Smooth muscle cell (in vitro differentiated cells): Measurements from ENCODE around the gene RAC3. TPM values are rescaled to one million over a fixed set of nuclear protein-coding genes. Genes with fewer than 3 reads are reported as not detected.
"Not testable (repeated sequence)": the region's sequence is repeated elsewhere in the genome, so short reads cannot be mapped to it uniquely, and the experiment has no call there.

Source experiments
- DNase-seq: peaks from one replicate; lab custom pipeline; 2025; ENCODE audit not compliant: unreplicated experiment; lab: John Stamatoyannopoulos, UW
- H2AFZ ChIP-seq: fragments of 200-600 bp; sonication (generic); 2 replicates; pipeline ENCODE4 v1.6.0; 2016; ENCODE audit warnings: antibody characterized with exemption, low read depth, mild to moderate bottlenecking
- H3F3A ChIP-seq: fragments of 200-600 bp; sonication (generic); 2 replicates; pipeline ENCODE4 v1.6.0; 2017; ENCODE audit warnings: antibody characterized with exemption, low read depth
- H3K27ac ChIP-seq: fragments of 200-600 bp; sonication (generic); 2 replicates; pipeline ENCODE4 v1.5.1; 2016; ENCODE audit warnings: low read depth, mild to moderate bottlenecking
- H3K27me3 ChIP-seq: fragments of 200-600 bp; sonication (generic); 2 replicates; pipeline ENCODE4 v1.6.1; 2016; ENCODE audit warnings: low read depth, mild to moderate bottlenecking
- H3K36me3 ChIP-seq: fragments of 200-600 bp; sonication (generic); 2 replicates; pipeline ENCODE4 v1.5.1; 2016; ENCODE audit warnings: low read depth
- H3K4me1 ChIP-seq: fragments of 200-600 bp; sonication (generic); 2 replicates; pipeline ENCODE4 v1.5.1; 2016; ENCODE audit warnings: low read depth
- H3K4me2 ChIP-seq: fragments of 200-600 bp; sonication (generic); 2 replicates; pipeline ENCODE4 v1.6.0; 2016; ENCODE audit warnings: mild to moderate bottlenecking
- H3K4me3 ChIP-seq: fragments of 200-600 bp; sonication (generic); 2 replicates; pipeline ENCODE4 v1.5.1; 2016; ENCODE audit warnings: mild to moderate bottlenecking
- H3K79me2 ChIP-seq: fragments of 200-600 bp; sonication (generic); 2 replicates; pipeline ENCODE4 v1.6.0; 2016; ENCODE audit warnings: low read depth, mild to moderate bottlenecking
- H3K9ac ChIP-seq: fragments of 200-600 bp; sonication (generic); 2 replicates; pipeline ENCODE4 v1.6.0; 2016; ENCODE audit warnings: low read depth
- H3K9me3 ChIP-seq: fragments of 200-600 bp; sonication (generic); replicated peaks from 2 replicates; pipeline ENCODE4 v1.5.1; 2016; ENCODE audit warnings: low read depth
- H4K20me1 ChIP-seq: fragments of 200-600 bp; sonication (generic); 2 replicates; pipeline ENCODE4 v1.6.0; 2016; ENCODE audit warnings: low read depth
- CTCF ChIP-seq: fragments of 200-600 bp; sonication (generic); IDR thresholded peaks from 2 replicates; pipeline ENCODE4 v1.5.1; 2017; ENCODE audit warnings: borderline replicate concordance, mild to moderate bottlenecking, antibody characterized with exemption; ENCODE audit not compliant: insufficient read depth, poor library complexity, severe bottlenecking
- WGBS: methylation state at CpG from one replicate; pipeline ENCODE4 v1.1.7; 2016; ENCODE audit warnings: low lambda C conversion rate; 5-methylcytosine and 5-hydroxymethylcytosine counted together
- polyA plus RNA-seq: library from polyadenylated mRNA; unstranded; fragments of >200 nt; fragmentation: Nextera tagmentation; extraction: Ambion mirVana; gene quantifications from 2 replicates; pipeline ENCODE4 v1.2.1, GENCODE V29; 2016
- total RNA-seq: library from RNA; depleted of rRNA; stranded (reverse); fragments of >200 nt; gene quantifications from 2 replicates; pipeline ENCODE4 v1.2.3, GENCODE V29; 2014

Gene RAC3
- total and polyA plus RNA-seq, 2 experiments from 2014 or later, result 15.3 to 33.0 TPM

GRCh38 chr17:82037092-82037888 lies 5.8 kb downstream of the RAC3 start, which contains the start of gene DCXR:
TSS of gene DCXR (minus strand) at chr17:82037697. CDS start at chr17:82037682, 15 bp downstream.
- peaks cover 6% of the 10 kb centered on the region for H3F3A ChIP-seq
- H3K79me2 ChIP-seq, result no peaks in the 10 kb centered on the region
- H3K27me3 ChIP-seq, result no peaks in the 10 kb centered on the region
- H3K4me1 ChIP-seq, result peaks cover 6% of the 10 kb centered on the region
- peak within 1 kb of the TSS; percentile 60 for H3K4me3 ChIP-seq
- peak; percentile 96 for DNase-seq
- H3K4me2 ChIP-seq, result peak within 1 kb of the TSS; percentile 94
- WGBS, result 1% methylated on average over 53 of the region's 92 CpGs
- TF ChIP-seq CTCF, result peak; percentile 79
- peak within 1 kb of the TSS; percentile 86 for H2AFZ ChIP-seq
- H4K20me1 ChIP-seq, result no peaks in the 10 kb centered on the region
- no peaks in the 10 kb centered on the region for H3K36me3 ChIP-seq
- peak within 1 kb of the TSS; percentile 44 for H3K27ac ChIP-seq
- peak within 1 kb of the TSS; percentile 52 for H3K9ac ChIP-seq
- no peaks in the 10 kb centered on the region for H3K9me3 ChIP-seq

- DNase-seq, result no peak
- 23% methylated on average over 10 of the region's 10 CpGs for WGBS
- Histone ChIP-seq H3K9me3 (no peaks in the 10 kb centered on the region), H3K4me1 (peaks cover 6% of the 10 kb centered on the region), H3K4me3 (peak overlapping the region; percentile 60), H3K36me3 (no peaks in the 10 kb centered on the region), H4K20me1 (no peaks in the 10 kb centered on the region), H3K9ac (no peak overlapping the region), H3K79me2 (no peaks in the 10 kb centered on the region), H2AFZ (no peak overlapping the region), H3K27me3 (no peaks in the 10 kb centered on the region), H3F3A (peaks cover 6% of the 10 kb centered on the region), H3K27ac (no peak overlapping the region), H3K4me2 (peak overlapping the region; percentile 94)
- TF ChIP-seq CTCF, result no peak
Measured at GRCh38 chr17:82037889-82038195, 6.4 kb downstream of the RAC3 start.

- H3K27me3 ChIP-seq, result not testable (repeated sequence)
Measured at GRCh38 chr17:82038796-82039409, 7.4 kb downstream of the RAC3 start.

GRCh38 chr17:82039695-82040299 lies 8.3 kb downstream of the RAC3 start:
- H3F3A ChIP-seq, result peaks cover 6% of the 10 kb centered on the region
- no peaks in the 10 kb centered on the region for H3K27me3 ChIP-seq
- no peaks in the 10 kb centered on the region for H4K20me1 ChIP-seq
- peaks cover 6% of the 10 kb centered on the region for H3K4me1 ChIP-seq
- H3K27ac ChIP-seq, result no peak overlapping the region
- TF ChIP-seq CTCF, result no peak
- H3K9ac ChIP-seq, result no peak overlapping the region
- H3K79me2 ChIP-seq, result no peaks in the 10 kb centered on the region
- H3K9me3 ChIP-seq, result no peaks in the 10 kb centered on the region
- no peaks in the 10 kb centered on the region for H3K36me3 ChIP-seq
- WGBS, result 98% methylated on average over 8 of the region's 8 CpGs
- no peak overlapping the region for H3K4me3 ChIP-seq
- no peak overlapping the region for H3K4me2 ChIP-seq
- H2AFZ ChIP-seq, result no peak overlapping the region
- no peak for DNase-seq

More at GRCh38 chr17:82038796-82039409, 7.4 kb downstream of the RAC3 start:
- not testable (repeated sequence) for H3K4me3 ChIP-seq, H3K36me3 ChIP-seq, H2AFZ ChIP-seq, H3K27ac ChIP-seq, H3K9me3 ChIP-seq, H3K79me2 ChIP-seq, H3K4me1 ChIP-seq, H4K20me1 ChIP-seq, H3K9ac ChIP-seq, H3K4me2 ChIP-seq, DNase-seq, H3F3A ChIP-seq
- WGBS, result 91% methylated on average over 16 of the region's 16 CpGs
